Caco-2 (cell line): Measurements from ENCODE around the gene GFRA4. TPM values are rescaled to one million over a fixed set of nuclear protein-coding genes. Genes with fewer than 3 reads are reported as not detected.
A peak's percentile ranks its signal among the peaks of the same experiment; 100 is the strongest.

Experiments used
- BruUV-seq: library from RNA; stranded (reverse); fragments of 400-500 nt; replicated peaks from 2 replicates; lab custom pipeline; 2021; lab: Mats Ljungman, UMichigan
- CTCF ChIA-PET: fragments of 300-600 bp; sonication (Branson Sonifier 250); formaldehyde crosslinking; loops from one replicate; lab custom pipeline; 2022; ENCODE audit warnings: antibody characterized with exemption; lab: Charles Lee
- POLR2A ChIA-PET: fragments of 300-600 bp; sonication (Branson Sonifier 250); formaldehyde crosslinking; loops from one replicate; lab custom pipeline; 2022; ENCODE audit warnings: antibody characterized with exemption; lab: Charles Lee
- DNase-seq, 2 experiments: peaks; one replicate each; pipeline versions ENCODE4 v3.0.0 to v3.0.0-alpha.2; 2020 to 2022
- H3K27me3 ChIP-seq: replicated peaks from 2 replicates; pipeline ENCODE4 v1.6.0; 2011; ENCODE audit warnings: low read length; ENCODE audit not compliant: control insufficient read depth, insufficient read depth
- H3K36me3 ChIP-seq: 2 replicates; pipeline ENCODE4 v1.5.1; 2011; ENCODE audit warnings: low read length; ENCODE audit not compliant: control insufficient read depth, insufficient read depth
- H3K4me1 ChIP-seq: fragments of 250-450 bp; sonication (Bioruptor Pico); 2 replicates; pipeline ENCODE4 v1.5.1; 2020; ENCODE audit warnings: mild to moderate bottlenecking
- H3K4me3 ChIP-seq: 2 replicates; pipeline ENCODE4 v1.5.1; 2011; ENCODE audit warnings: low read depth, mild to moderate bottlenecking, control low read depth, low read length
- H3K9me3 ChIP-seq: fragments of 250-450 bp; sonication (Bioruptor Pico); 2 replicates; pipeline ENCODE4 v1.5.1; 2020; ENCODE audit warnings: mild to moderate bottlenecking, moderate library complexity
- H3K27ac Mint-ChIP-seq: one replicate; pipeline ENCODE4 v1.8.0; 2022; ENCODE audit warnings: mixed read lengths; ENCODE audit not compliant: unreplicated experiment
- H3K27me3 Mint-ChIP-seq: one replicate; pipeline ENCODE4 v1.8.0; 2022; ENCODE audit warnings: mixed read lengths; ENCODE audit not compliant: insufficient read depth, unreplicated experiment
- H3K36me3 Mint-ChIP-seq: one replicate; pipeline ENCODE4 v1.8.0; 2022; ENCODE audit warnings: mild to moderate bottlenecking, mixed read lengths; ENCODE audit not compliant: insufficient read depth, unreplicated experiment
- H3K4me1 Mint-ChIP-seq: one replicate; pipeline ENCODE4 v1.8.0; 2022; ENCODE audit warnings: low read depth, mixed read lengths; ENCODE audit not compliant: unreplicated experiment
- H3K4me3 Mint-ChIP-seq: one replicate; pipeline ENCODE4 v1.8.0; 2022; ENCODE audit warnings: mild to moderate bottlenecking, moderate library complexity, mixed read lengths; ENCODE audit not compliant: unreplicated experiment
- H3K9me3 Mint-ChIP-seq: one replicate; pipeline ENCODE4 v1.8.0; 2022; ENCODE audit warnings: mixed read lengths; ENCODE audit not compliant: unreplicated experiment
- CTCF ChIP-seq, 2 experiments: fragments of 200-600 bp in 1 of 2; IDR thresholded peaks; 1 replicate in 1 of 2; 2 replicates in 1 of 2; pipeline versions ENCODE4 v1.5.1 to v1.8.0; 2011 to 2022; ENCODE audit warnings: antibody characterized with exemption in 1 of 2, control low read depth in 1 of 2, inconsistent platforms in 1 of 2, low read depth in 1 of 2, low read length in 1 of 2, mild to moderate bottlenecking in 1 of 2, moderate library complexity in 1 of 2; ENCODE audit not compliant: insufficient read depth in 1 of 2, severe bottlenecking in 1 of 2, unreplicated experiment in 1 of 2
- intact Hi-C: fragments of 100-400 bp; cut with micrococcal nuclease; formaldehyde crosslinking; loops from one replicate; pipeline ENCODE4 v1.10.0; 2022; ENCODE audit not compliant: unreplicated experiment
- total RNA-seq: library from RNA; stranded (reverse); gene quantifications from 2 replicates; pipeline ENCODE4 v1.2.3, GENCODE V29; 2022

The GFRA4 gene
- total RNA-seq, 1 experiment from 2014 or later = not detected

DNA sequence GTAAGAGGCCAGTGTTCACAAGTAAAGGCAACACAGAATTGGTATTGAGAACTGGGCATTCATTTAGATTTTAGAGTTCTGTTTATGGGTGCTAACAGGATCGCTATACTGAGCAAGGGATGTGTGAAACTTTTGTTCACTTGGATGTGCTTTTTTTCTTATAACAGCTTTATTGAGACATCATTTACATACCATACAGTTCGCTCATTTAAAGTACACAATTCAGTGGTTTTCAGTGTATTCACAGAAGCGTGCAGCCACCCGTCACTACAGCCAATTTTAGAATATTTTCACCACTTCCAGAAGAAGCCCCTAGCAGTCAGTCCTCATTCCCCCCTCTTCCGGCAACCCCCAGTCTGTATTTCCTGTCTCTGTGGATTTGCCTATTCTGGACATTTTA is 48.7 kb downstream of the GFRA4 start:
- no peak overlapping the region for H3K27ac Mint-ChIP-seq
- H3K27me3 ChIP-seq = no peaks in the 10 kb centered on the region
- no peaks in the 10 kb centered on the region for H3K36me3 ChIP-seq
- POLR2A ChIA-PET = no interaction called here
- no peaks in the 10 kb centered on the region for H3K9me3 Mint-ChIP-seq
- H3K27me3 Mint-ChIP-seq = no peaks in the 10 kb centered on the region
- DNase-seq = no peak
- no peak overlapping the region for H3K4me3 ChIP-seq
- no peak for TF ChIP-seq CTCF (IDR thresholded peaks at IDR 0.05; ENCODE audit: insufficient read depth in 1 of 2, low read depth in 1 of 2, low read length in 1 of 2, severe bottlenecking in 1 of 2, unreplicated experiment in 1 of 2)
- BruUV-seq = no TSS peak
- intact Hi-C loops = no loop called here
- H3K36me3 Mint-ChIP-seq = no peaks in the 10 kb centered on the region
- no peaks in the 10 kb centered on the region for H3K9me3 ChIP-seq
- CTCF ChIA-PET = no interaction called here
- no peaks in the 10 kb centered on the region for H3K4me1 Mint-ChIP-seq
- no peaks in the 10 kb centered on the region for H3K4me1 ChIP-seq
- H3K4me3 Mint-ChIP-seq = no peak overlapping the region

- BruUV-seq = no TSS peak
- H3K27ac Mint-ChIP-seq = no peak overlapping the region
- TF ChIP-seq CTCF (IDR thresholded peaks at IDR 0.05; ENCODE audit: insufficient read depth in 1 of 2, low read depth in 1 of 2, low read length in 1 of 2, severe bottlenecking in 1 of 2, unreplicated experiment in 1 of 2) = no peak
Observed at GRCh38 chr20:3613821-3614440, 49.3 kb downstream of the GFRA4 start.

DNA sequence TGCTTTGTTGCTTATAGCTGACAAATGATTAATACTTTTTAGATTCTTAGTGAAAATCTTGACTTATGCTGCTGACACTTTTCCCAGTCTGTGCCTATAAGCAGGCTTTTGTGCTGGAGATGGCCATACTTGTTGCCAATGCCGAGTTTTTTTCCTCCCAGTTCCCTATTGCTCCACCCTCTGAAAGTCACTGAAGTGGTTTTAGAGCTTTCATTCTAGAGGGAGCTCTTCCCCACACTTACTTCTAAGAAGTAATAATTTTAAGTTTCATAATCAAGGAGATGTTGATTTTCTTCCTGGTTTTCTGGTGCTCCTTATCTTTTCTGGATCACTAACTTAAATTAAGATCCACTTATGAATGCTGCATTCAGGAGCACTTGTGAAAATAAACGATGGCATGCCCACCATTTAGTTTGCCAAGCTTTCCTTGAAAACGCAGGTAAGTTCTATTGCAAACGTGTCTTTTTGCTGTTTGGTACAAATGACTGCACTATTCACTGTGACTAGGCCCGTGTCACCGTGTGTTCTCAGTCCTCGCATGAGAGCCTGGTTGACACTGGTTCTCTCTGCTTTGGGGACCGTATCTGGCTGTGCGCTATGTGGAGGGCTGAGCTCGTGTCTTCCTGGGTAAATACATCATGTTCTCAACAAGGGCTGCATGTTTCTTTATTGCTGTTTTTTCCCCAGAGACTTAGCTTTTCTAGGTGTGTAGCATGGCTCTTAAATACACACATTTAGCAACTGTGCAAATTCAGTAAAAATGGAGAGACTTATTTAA is 50.2 kb downstream of the GFRA4 start:
- Histone ChIP-seq H3K4me3 (no peak overlapping the region), H3K27me3 (no peaks in the 10 kb centered on the region), H3K4me1 (no peaks in the 10 kb centered on the region), H3K9me3 (no peaks in the 10 kb centered on the region), H3K36me3 (no peaks in the 10 kb centered on the region)
- ChIA-PET POLR2A (interaction anchor here (0.5 kb wide), 1 partner anchor 11 kb away, joined by 3 read pairs; no protein-coding TSS in a partner anchor), CTCF (interaction anchor here (0.5 to 1.8 kb wide), 5 partner anchors 40 to 254 kb away, joined by 3 to 5 read pairs (median 5); no protein-coding TSS in a partner anchor)
- Mint-ChIP-seq H3K36me3 (no peaks in the 10 kb centered on the region), H3K27me3 (no peaks in the 10 kb centered on the region), H3K9me3 (no peaks in the 10 kb centered on the region), H3K27ac (no peak overlapping the region), H3K4me1 (no peaks in the 10 kb centered on the region), H3K4me3 (no peak overlapping the region)
- DNase-seq = no peak
- intact Hi-C loops = no loop called here
- TF ChIP-seq CTCF (IDR thresholded peaks at IDR 0.05; ENCODE audit: insufficient read depth in 1 of 2, low read depth in 1 of 2, low read length in 1 of 2, severe bottlenecking in 1 of 2, unreplicated experiment in 1 of 2) = peak in 1 of 2 experiments; percentile 11
- BruUV-seq = no TSS peak

More at GRCh38 chr20:3613821-3614440, 49.3 kb downstream of the GFRA4 start:
- Mint-ChIP-seq H3K36me3 (no peaks in the 10 kb centered on the region), H3K4me1 (no peaks in the 10 kb centered on the region), H3K4me3 (no peak overlapping the region), H3K27me3 (no peaks in the 10 kb centered on the region), H3K9me3 (no peaks in the 10 kb centered on the region)
- no peaks in the 10 kb centered on the region for H3K4me1 ChIP-seq
- CTCF ChIA-PET = interaction anchor here (1.8 kb wide), 1 partner anchor 255 kb away, joined by 4 read pairs; no protein-coding TSS in a partner anchor
- no peaks in the 10 kb centered on the region for H3K27me3 ChIP-seq
- POLR2A ChIA-PET = no interaction called here
- H3K36me3 ChIP-seq = no peaks in the 10 kb centered on the region
- DNase-seq = no peak
- no peaks in the 10 kb centered on the region for H3K9me3 ChIP-seq
- intact Hi-C loops = no loop called here
- H3K4me3 ChIP-seq = no peak overlapping the region
